ENCODE data around the gene DIDO1. TPM values are rescaled to one million over a fixed set of nuclear protein-coding genes. Genes with fewer than 3 reads are reported as not detected.

Gene DIDO1
- total RNA-seq, 2 experiments from 2014 or later: 45.9 to 47.4 TPM

Other genes starting within 250 kb of the DIDO1 start
- gene NTSR1, start 217.7 kb downstream of the DIDO1 start, total RNA-seq: not detected
- 10 to 100 TPM; 18.5 to 18.9 TPM for gene MRGBP, start 130.0 kb downstream of the DIDO1 start, total RNA-seq
- gene OGFR, start 121.7 kb downstream of the DIDO1 start, total RNA-seq: 10 to 100 TPM; 53.6 to 55.2 TPM
- not detected for gene COL9A3, start 109.5 kb downstream of the DIDO1 start, total RNA-seq
- gene TCFL5, start 64.7 kb downstream of the DIDO1 start, total RNA-seq: 1 to 10 TPM; 7.5 to 7.6 TPM
- gene GID8, start 11.6 kb upstream of the DIDO1 start, total RNA-seq: 10 to 100 TPM; 39.2 to 42.2 TPM
- gene SLC17A9, start 26.2 kb upstream of the DIDO1 start, total RNA-seq: 10 to 100 TPM; 78.5 to 78.7 TPM
- gene BHLHE23, start 80.5 kb upstream of the DIDO1 start, total RNA-seq: not detected